ENCODE results near the gene PHYKPL. TPM values are rescaled to one million over a fixed set of nuclear protein-coding genes. Genes with fewer than 3 reads are reported as not detected.
A peak's percentile ranks its signal among the peaks of the same experiment; 100 is the strongest.
"Not testable (repeated sequence)": the region's sequence is repeated elsewhere in the genome, so short reads cannot be mapped to it uniquely, and the experiment has no call there.

Gene PHYKPL
- total RNA-seq, 4 donors from 2014 or later: 37.3 to 51.2 (median 41.6) TPM

GRCh38 chr5:178231539-178232123 lies 971 bp downstream of the PHYKPL start:
- WGBS, 2 donors (ENCODE audit: low coverage in 1 of 2): 4% methylated on average over 5 of the region's 21 CpGs; no CpG with 5 or more reads in 1 of the 2 donors
- Histone ChIP-seq H3K27ac (peak overlapping the region; percentile 86 to 99 (median 94)), H3K27me3 (no peaks in the 10 kb centered on the region), H3K9me3 (no peaks in the 10 kb centered on the region), H3K4me1 (peaks cover 0 to 53% (median 18%) of the 10 kb centered on the region in 3 donors), H3K36me3 (peaks cover 0 to 47% of the 10 kb centered on the region in 2 donors), H3K4me3 (peak overlapping the region; percentile 67 to 97)
- TF ChIP-seq POLR2AphosphoS5 (IDR thresholded peaks at IDR 0.05): no peak
- no peak for TF ChIP-seq POLR2A (IDR thresholded peaks at IDR 0.05)
- TF ChIP-seq, protein P1, sequence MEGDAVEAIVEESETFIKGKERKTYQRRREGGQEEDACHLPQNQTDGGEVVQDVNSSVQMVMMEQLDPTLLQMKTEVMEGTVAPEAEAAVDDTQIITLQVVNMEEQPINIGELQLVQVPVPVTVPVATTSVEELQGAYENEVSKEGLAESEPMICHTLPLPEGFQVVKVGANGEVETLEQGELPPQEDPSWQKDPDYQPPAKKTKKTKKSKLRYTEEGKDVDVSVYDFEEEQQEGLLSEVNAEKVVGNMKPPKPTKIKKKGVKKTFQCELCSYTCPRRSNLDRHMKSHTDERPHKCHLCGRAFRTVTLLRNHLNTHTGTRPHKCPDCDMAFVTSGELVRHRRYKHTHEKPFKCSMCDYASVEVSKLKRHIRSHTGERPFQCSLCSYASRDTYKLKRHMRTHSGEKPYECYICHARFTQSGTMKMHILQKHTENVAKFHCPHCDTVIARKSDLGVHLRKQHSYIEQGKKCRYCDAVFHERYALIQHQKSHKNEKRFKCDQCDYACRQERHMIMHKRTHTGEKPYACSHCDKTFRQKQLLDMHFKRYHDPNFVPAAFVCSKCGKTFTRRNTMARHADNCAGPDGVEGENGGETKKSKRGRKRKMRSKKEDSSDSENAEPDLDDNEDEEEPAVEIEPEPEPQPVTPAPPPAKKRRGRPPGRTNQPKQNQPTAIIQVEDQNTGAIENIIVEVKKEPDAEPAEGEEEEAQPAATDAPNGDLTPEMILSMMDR (IDR thresholded peaks at IDR 0.05): no peak
- TF ChIP-seq EP300 (IDR thresholded peaks at IDR 0.05): no peak
- no peak for ATAC-seq

DNA sequence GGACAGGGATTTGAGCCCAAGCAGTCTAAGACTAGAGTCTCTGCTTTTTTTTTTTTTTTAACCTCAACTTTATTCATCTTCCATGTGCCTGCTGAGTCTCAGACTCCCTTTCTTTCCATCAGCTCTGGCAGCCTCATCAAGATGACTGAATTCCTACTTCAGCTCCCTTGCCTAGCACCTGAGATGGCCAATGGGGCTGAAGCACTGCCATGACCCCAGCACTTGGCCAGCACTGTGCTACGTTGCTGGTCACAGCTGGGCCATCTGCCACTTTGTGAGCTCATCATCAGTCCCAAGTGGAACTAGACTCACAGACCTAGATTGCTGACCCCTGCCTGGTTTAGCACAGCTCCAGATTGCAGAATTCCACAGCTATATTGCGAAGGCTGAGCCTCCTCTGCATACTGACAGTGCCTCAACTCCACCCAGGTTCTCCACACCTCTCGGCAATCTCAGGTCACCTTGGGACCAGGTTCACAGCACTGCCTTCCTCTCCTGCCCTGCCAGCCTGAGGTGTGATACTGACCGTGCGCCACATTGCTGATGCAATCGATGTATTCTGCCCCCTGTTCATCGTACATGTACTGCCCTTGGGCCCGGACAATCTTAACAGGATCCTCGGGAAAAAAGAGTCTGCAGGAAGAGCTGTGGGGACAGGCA lies 1.6 kb downstream of the PHYKPL start:
- 40% methylated on average over 2 of the region's 9 CpGs; no CpG with 5 or more reads in 1 of the 2 donors for WGBS, 2 donors (ENCODE audit: low coverage in 1 of 2)
- Histone ChIP-seq H3K9me3 (no peaks in the 10 kb centered on the region), H3K36me3 (peaks cover 0 to 53% of the 10 kb centered on the region in 2 donors), H3K4me1 (peaks cover 0 to 47% (median 18%) of the 10 kb centered on the region in 3 donors), H3K4me3 (peak overlapping the region in 1 of 2 donors; percentile 97), H3K27ac (peak overlapping the region in 2 of 4 donors; percentile 97 to 99), H3K27me3 (no peaks in the 10 kb centered on the region)
- no peak for TF ChIP-seq EP300 (IDR thresholded peaks at IDR 0.05)
- TF ChIP-seq, protein P1 (IDR thresholded peaks at IDR 0.05): no peak
- TF ChIP-seq POLR2A (IDR thresholded peaks at IDR 0.05): no peak
- no peak for TF ChIP-seq POLR2AphosphoS5 (IDR thresholded peaks at IDR 0.05)
- ATAC-seq: no peak

- Histone ChIP-seq H3K36me3 (peaks cover 0 to 63% of the 10 kb centered on the region in 2 donors), H3K27me3 (no peaks in the 10 kb centered on the region), H3K4me3 (no peak overlapping the region), H3K27ac (no peak overlapping the region), H3K9me3 (no peaks in the 10 kb centered on the region), H3K4me1 (peaks cover 0 to 39% (median 18%) of the 10 kb centered on the region in 3 donors)
- 60% methylated on average over 1 of the region's 10 CpGs; no CpG with 5 or more reads in 1 of the 2 donors for WGBS, 2 donors (ENCODE audit: low coverage in 1 of 2)
- no peak for ATAC-seq
- TF ChIP-seq EP300 (IDR thresholded peaks at IDR 0.05) (no peak), POLR2A (IDR thresholded peaks at IDR 0.05) (no peak), POLR2AphosphoS5 (IDR thresholded peaks at IDR 0.05) (no peak)
Measured at GRCh38 chr5:178229861-178230260, 2.7 kb downstream of the PHYKPL start.

GRCh38 chr5:178229111-178229510 lies 3.5 kb downstream of the PHYKPL start:
- 88 to 100% methylated on average over 5 to 12 of the region's 13 CpGs for WGBS, 2 donors (ENCODE audit: low coverage in 1 of 2)
- not testable (repeated sequence) for H3K27me3 ChIP-seq, H3K4me3 ChIP-seq, H3K9me3 ChIP-seq, H3K27ac ChIP-seq, ATAC-seq
- peaks cover 0 to 38% (median 18%) of the 10 kb centered on the region in 3 donors for H3K4me1 ChIP-seq
- peaks cover 0 to 71% of the 10 kb centered on the region in 2 donors for H3K36me3 ChIP-seq

DNA sequence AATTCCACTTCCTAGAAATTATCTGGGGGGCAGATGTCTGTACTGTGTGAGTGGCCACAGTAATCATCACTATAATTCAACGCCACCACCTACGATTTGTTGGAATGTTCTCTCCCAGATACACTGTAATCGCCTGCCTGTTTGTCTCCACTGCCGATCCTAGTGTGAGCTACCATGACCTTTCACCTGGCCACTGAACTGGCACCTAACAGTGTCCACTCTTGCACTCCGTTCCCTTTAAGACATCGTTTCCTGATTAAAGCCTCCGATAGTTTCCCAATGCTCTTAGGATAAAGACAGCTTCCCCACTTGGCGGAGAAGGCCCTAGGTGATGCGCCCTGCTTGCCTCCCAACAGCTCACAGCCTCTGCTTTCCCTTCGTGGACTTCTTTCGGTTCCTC lies 4.0 kb downstream of the PHYKPL start:
- peaks cover 0 to 72% of the 10 kb centered on the region in 2 donors for H3K36me3 ChIP-seq
- no peak for ATAC-seq
- H3K4me1 ChIP-seq: peaks cover 0 to 43% (median 18%) of the 10 kb centered on the region in 3 donors
- TF ChIP-seq EP300 (IDR thresholded peaks at IDR 0.05) (no peak), POLR2A (IDR thresholded peaks at IDR 0.05) (no peak), POLR2AphosphoS5 (IDR thresholded peaks at IDR 0.05) (no peak)
- TF ChIP-seq, protein P1 (IDR thresholded peaks at IDR 0.05): no peak
- H3K9me3 ChIP-seq: no peaks in the 10 kb centered on the region
- WGBS, 2 donors (ENCODE audit: low coverage in 1 of 2): 89 to 98% methylated on average over 9 to 11 of the region's 11 CpGs
- H3K27me3 ChIP-seq: no peaks in the 10 kb centered on the region
- no peak overlapping the region for H3K27ac ChIP-seq
- no peak overlapping the region for H3K4me3 ChIP-seq
